Measurements from ENCODE around the gene FTH1. TPM values are rescaled to one million over a fixed set of nuclear protein-coding genes. Genes with fewer than 3 reads are reported as not detected.

FTH1 gene
- total and polyA plus RNA-seq, 10 donors, result 1,915 to 3,321 (median 2,501) TPM

DNA sequence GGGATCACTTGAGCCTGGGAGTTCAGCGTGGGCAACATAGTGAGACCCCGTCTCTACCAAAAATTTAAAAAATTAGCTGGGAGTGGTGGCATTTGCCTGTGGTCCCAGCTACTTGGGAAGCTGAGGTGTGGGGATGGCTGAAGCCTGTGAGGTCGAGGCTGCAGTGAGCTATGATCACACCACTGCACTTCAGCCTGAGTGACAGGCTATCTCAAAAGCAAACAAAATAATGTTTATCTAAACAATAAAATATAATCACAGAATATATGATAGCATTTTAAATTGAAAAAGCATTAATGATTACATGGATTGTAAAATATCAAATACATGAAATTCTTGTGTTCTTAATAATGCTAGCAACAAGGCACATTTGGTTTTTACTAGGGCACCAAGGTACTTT, 14.6 kb downstream of the FTH1 start:
- DNase-seq, result no peak
- Histone ChIP-seq H3K27me3 (replicated peaks in 1 of 7) (peaks cover 0 to 22% (median 4%) of the 10 kb centered on the region in 7 donors), H3K4me1 (peaks cover 3 to 59% (median 32%) of the 10 kb centered on the region in 6 donors), H3K9me3 (no peaks in the 10 kb centered on the region), H3K27ac (no peak overlapping the region), H3K36me3 (peaks cover 0 to 15% (median 0%) of the 10 kb centered on the region in 6 donors), H3K4me3 (no peak overlapping the region)
- intact Hi-C loops (cut with DNase I; ENCODE audit: low total_unique reads), result no loop called here
- TF ChIP-seq, protein P1, sequence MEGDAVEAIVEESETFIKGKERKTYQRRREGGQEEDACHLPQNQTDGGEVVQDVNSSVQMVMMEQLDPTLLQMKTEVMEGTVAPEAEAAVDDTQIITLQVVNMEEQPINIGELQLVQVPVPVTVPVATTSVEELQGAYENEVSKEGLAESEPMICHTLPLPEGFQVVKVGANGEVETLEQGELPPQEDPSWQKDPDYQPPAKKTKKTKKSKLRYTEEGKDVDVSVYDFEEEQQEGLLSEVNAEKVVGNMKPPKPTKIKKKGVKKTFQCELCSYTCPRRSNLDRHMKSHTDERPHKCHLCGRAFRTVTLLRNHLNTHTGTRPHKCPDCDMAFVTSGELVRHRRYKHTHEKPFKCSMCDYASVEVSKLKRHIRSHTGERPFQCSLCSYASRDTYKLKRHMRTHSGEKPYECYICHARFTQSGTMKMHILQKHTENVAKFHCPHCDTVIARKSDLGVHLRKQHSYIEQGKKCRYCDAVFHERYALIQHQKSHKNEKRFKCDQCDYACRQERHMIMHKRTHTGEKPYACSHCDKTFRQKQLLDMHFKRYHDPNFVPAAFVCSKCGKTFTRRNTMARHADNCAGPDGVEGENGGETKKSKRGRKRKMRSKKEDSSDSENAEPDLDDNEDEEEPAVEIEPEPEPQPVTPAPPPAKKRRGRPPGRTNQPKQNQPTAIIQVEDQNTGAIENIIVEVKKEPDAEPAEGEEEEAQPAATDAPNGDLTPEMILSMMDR (IDR thresholded peaks at IDR 0.05 in 8 of 11, conservative IDR thresholded peaks at IDR 0.05 in 3 of 11), result no peak
- TF ChIP-seq POLR2A (IDR thresholded peaks at IDR 0.05) (no peak), POLR2AphosphoS5 (IDR thresholded peaks at IDR 0.05) (no peak)
- WGBS, 5 donors, result 88 to 95% (median 93%) methylated on average over 3 of the region's 3 CpGs

DNA sequence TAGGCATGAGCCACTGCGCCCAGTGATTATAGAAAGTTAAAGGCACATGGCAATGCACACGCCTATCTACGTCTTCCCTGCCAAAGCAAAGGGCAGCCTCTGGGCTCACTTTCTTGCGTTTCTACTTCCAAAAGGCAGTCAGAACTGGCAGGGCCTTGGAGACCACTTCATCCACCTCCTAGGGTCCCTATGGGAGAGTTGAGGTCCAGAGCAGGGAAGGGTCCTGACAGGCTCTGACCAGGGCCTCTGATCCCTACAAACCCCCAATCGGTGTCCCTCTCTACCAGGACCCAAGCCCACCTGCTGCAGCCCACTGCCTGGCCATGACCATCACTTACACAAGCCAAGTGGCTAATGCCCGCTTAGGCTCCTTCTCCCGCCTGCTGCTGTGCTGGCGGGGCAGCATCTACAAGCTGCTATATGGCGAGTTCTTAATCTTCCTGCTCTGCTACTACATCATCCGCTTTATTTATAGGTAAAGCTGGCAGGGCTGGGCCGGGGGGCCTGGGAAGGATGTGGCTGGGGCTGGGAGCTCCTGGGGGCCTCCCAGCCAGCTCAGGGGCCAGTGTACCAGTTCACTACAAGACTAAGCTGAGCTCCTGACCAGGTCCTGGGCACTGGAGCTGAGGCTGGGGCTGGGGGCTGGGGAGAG, 15.8 kb downstream of the FTH1 start:
- Histone ChIP-seq H3K27me3 (replicated peaks in 1 of 7) (peaks cover 0 to 22% (median 4%) of the 10 kb centered on the region in 7 donors), H3K4me1 (peaks cover 8 to 62% (median 35%) of the 10 kb centered on the region in 6 donors), H3K36me3 (peaks cover 0 to 2% (median 0%) of the 10 kb centered on the region in 6 donors), H3K9me3 (no peaks in the 10 kb centered on the region), H3K27ac (no peak overlapping the region), H3K4me3 (no peak overlapping the region)
- 86 to 94% (median 92%) methylated on average over 9 to 11 of the region's 11 CpGs for WGBS, 5 donors
- TF ChIP-seq POLR2A (IDR thresholded peaks at IDR 0.05) (no peak), POLR2AphosphoS5 (IDR thresholded peaks at IDR 0.05) (no peak)
- TF ChIP-seq, protein P1 (IDR thresholded peaks at IDR 0.05 in 8 of 11, conservative IDR thresholded peaks at IDR 0.05 in 3 of 11), result no peak
- intact Hi-C loops (cut with DNase I; ENCODE audit: low total_unique reads), result no loop called here
- DNase-seq, result peak; percentile 74

DNA sequence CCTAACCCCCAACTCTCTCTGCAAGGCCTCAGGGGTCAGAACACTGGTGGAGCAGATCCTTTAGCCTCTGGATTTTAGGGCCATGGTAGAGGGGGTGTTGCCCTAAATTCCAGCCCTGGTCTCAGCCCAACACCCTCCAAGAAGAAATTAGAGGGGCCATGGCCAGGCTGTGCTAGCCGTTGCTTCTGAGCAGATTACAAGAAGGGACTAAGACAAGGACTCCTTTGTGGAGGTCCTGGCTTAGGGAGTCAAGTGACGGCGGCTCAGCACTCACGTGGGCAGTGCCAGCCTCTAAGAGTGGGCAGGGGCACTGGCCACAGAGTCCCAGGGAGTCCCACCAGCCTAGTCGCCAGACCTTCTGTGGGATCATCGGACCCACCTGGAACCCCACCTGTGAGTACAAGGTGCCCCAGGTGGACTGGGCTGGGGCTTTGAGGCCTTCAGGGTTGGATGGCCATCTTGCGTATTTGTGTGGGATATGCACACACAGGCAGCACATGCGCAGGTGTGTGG, 17.3 kb downstream of the FTH1 start, which contains the start of gene BEST1:
Gene BEST1, plus strand, starts transcription at position 317 of the 513 bp plus-strand sequence. CDS start 1,456 bp downstream, outside the sequence.
- H3K27ac ChIP-seq, result peak within 1 kb of the TSS in 2 of 8 donors; percentile 21 to 50
- intact Hi-C loops (cut with DNase I; ENCODE audit: low total_unique reads), result no loop called here
- H3K9me3 ChIP-seq, result no peaks in the 10 kb centered on the region

More for the DNA sequence above, 17.3 kb downstream of the FTH1 start, which contains the start of gene BEST1:
- 79 to 92% (median 88%) methylated on average over 6 to 8 of the region's 8 CpGs for WGBS, 5 donors
- no peak for DNase-seq
- Histone ChIP-seq H3K4me3 (no peak within 1 kb of the TSS), H3K36me3 (no peaks in the 10 kb centered on the region), H3K4me1 (peaks cover 4 to 46% (median 24%) of the 10 kb centered on the region in 6 donors), H3K27me3 (replicated peaks in 1 of 7) (peaks cover 0 to 11% (median under 1%) of the 10 kb centered on the region in 7 donors)
- no peak for TF ChIP-seq POLR2AphosphoS5 (IDR thresholded peaks at IDR 0.05)
- TF ChIP-seq POLR2A (IDR thresholded peaks at IDR 0.05), result no peak
- TF ChIP-seq, protein P1 (IDR thresholded peaks at IDR 0.05 in 8 of 11, conservative IDR thresholded peaks at IDR 0.05 in 3 of 11), result no peak
